CD4-positive, alpha-beta T cell treated with Interleukin-15 for 1 hour (primary cell): ENCODE data around the gene COL4A1.

Experiments
- DNase-seq: peaks from one replicate; pipeline ENCODE4 v3.0.0-alpha.2; 2020

COL4A1 gene

GRCh38 chr13:110271313-110271712, 35.6 kb downstream of the COL4A1 start:
- DNase-seq = no peak

DNA sequence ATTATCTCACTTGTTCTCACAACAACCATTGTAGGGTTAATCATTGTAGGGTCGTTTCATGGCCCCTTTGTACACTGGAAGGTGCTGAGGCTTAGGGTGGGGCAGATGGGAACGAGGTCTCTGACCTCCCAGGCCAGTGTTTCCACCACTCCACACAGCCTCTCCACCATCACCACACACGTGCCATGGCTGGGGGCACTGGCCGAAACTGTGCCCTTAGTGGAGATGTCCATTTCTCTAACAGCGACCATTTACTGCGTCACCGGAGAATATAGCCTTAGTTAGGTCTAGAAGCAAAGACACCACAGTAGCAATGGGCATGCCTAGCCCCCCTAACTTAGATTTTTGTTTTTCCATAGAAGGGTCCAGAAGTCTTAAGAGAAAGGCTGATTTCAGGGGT, 36.5 kb downstream of the COL4A1 start:
- no peak for DNase-seq

DNA sequence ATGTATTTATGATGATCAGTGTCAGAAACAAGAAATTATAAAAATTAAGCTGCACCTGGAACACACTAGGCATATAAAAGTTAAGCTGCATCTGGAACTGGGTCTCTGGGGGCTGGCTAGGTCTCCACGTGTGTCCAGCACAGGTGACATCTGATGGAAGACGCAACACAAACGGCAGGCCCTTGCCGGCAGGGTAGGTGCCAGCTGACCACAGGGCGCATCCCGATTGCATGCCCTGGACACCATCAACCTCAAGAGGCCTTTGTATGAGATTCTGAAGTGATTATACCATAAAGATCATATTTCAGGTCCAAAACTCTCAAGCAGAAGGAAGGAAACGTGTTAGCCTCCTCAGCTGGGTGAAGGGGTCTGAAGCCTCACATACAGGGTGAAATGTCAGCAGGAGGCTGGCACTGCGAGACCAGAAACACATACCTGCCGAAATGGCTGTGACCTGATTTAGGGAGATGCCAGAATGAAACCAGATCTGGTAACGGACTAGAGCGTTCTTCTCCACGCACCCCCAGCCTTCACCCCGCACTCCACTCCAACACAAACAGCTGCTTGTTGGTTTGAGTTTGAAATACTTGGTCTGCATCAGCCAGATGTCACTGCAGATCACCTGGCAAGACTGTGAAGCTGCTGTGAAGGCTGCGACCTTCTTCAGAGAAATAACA, 37.3 kb downstream of the COL4A1 start:
- DNase-seq = no peak

DNA sequence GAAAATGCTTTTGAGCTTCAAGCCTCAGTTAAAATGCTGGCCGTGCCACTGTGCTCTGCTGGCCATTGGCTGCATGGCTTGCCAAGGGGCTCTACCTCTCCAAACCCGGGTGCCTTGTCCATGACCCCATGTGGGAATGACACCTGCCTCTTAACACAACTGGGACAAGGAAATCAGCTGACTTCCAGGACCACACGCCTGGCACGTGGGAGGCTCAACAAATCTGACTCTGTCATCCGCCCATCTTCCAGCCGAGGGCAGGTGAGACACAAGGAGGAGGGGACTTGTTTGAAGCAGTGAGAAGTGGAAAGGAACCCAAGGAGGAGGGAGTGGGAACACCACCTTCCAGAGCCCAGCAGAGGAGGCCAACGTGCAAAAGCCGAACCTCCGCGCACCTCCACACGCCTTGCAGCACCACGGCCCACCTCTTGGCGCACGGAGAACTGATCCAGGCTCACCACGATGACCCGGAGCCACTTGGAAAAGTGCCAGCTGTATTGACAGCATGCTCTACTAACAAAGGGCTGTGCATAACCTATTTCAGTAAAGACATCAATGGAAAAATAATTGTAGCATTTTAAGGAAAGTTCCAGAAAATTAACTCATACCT, 38.3 kb downstream of the COL4A1 start:
- no peak for DNase-seq

- no peak for DNase-seq
These were observed 38.9 kb downstream of the COL4A1 start for GRCh38 chr13:110268061-110268460.

DNA sequence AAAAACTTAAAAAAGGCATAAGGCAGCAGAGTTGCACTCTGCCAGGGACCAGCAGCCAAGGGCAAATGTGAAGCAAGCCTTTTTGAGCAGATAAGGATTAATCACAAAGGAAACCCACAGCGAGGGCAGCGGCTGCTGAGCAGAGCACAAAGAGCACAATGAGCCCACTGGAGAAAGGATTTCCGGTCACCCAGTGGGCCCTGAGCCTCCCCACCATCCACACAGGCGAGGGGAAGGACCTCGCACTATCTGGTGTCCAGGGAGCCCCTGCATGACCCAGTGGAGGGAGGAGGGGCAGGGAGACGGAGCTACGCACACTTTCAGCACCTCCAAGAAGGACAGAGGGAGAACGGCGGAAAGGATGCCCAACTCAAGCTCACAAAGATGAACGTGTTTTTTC, 40.0 kb downstream of the COL4A1 start:
- no peak for DNase-seq

DNA sequence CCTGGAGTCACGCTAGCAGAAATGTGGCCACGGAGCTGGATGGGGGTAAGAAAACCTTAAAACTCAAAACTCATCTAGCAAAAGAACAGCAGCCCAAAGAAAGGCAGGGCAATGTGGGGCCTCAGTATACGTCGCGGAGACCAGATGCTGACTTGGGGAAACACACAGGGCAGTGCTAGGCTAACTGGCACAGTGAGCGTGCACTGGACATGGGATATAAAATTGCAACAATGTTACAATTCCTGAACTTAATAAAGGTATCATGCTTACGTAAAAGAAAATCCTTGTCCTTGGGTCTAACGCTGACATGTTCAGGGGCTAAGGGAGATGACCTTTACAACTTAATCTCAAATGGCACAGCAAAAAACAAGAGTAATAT, 40.5 kb downstream of the COL4A1 start:
- no peak for DNase-seq

DNA sequence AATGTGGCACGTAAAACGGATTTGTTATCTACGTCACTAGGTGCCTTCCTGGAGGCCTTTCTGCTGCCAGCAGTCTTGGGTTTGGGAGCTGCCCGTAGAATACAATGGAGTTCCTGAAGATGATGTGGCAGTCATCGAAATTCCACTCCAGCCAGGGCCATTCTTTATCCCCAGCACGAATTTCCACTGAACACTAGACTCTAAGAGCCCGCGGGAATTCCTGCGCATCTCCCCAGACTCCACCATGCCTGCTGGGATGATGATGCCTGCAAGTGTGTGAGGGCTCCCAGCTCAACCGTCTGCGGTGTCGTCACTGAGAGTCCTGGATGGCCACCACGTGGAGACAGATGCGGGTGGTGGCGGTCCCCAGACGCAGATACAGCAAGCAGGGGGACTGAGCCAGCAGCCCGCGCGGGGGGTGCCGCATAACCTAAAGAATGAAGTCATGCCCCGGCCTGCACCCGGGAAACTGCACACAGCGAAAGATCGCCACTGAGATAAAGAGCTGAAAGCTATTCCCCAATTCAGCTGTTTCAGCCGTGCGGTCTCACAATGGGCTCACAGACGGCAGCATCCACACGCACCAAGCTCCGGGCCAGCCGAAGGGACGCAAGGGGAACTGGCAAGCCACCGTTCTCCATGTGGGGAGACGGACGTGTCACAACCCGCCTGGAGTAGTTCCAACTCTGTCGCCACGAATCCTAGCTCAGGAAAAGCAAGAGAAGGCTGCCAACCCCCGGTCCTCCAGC, 41.1 kb downstream of the COL4A1 start:
- DNase-seq = no peak

DNA sequence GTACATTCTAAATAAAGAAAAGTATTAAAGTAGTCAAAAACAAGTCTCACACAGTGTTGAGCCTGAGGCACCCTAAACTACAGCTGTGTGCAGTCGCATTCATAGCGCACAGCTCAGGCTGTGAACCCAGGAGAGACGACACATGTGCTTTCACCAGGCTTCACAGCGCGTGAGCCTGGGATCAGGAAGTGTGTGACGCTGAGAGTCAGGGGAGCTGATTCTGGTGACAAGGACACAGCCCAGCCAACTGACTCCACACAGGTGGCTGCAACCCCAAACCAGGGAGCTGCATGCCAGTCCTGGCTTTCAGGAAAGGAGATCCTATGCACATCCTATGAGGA, 41.6 kb downstream of the COL4A1 start:
- no peak for DNase-seq

DNA sequence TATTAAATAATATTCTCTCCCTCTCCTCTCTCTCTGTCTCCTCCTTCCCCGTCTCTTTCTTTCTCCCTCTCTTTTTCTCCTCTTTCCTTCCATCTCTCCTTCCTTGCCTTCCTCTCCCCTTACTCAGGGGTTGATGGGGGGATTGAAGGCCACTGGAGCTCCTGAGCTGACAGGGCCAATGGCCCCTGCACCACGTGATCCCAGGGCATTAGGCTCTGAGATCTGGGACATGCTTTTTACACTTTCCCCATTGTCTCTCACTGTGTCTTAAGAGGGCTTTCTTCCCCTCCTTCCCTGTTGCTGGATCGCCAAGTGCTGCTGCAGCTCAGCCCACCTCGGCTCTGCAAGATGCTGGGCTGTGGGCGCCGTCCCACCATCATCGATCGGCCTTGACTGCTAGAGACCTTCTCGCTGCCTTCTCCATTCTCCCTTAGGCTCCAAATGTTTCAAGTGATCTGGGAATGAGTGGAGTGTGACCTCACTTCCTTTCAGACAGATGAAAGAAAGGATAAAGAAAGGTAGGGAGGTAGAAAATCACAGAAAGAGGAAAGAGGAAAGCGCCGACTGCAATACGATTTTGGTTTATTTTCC, 42.2 kb downstream of the COL4A1 start:
- DNase-seq = no peak

- no peak for DNase-seq
These were observed 43.1 kb downstream of the COL4A1 start for GRCh38 chr13:110263888-110264287.

GRCh38 chr13:110263404-110263803, 43.6 kb downstream of the COL4A1 start:
- DNase-seq = no peak

GRCh38 chr13:110262508-110263291, 44.3 kb downstream of the COL4A1 start:
- DNase-seq = no peak

DNA sequence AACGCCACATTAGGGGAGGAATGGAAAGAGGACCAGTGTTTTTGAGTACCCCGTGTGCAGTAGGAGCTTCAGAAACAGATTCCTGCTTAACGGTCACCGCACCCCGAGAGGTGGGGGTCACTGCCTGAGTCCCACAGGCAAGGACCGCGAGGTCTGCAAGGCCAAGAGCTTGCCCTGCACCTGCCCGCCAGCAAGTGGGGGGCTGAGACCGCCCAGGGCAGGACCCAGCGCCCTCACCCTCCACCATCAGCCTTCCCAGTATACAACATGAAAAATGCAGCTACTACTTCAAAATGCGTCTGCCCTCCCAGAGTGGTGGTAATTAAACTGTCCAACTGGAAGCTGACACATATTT, 44.9 kb downstream of the COL4A1 start:
- no peak for DNase-seq

DNA sequence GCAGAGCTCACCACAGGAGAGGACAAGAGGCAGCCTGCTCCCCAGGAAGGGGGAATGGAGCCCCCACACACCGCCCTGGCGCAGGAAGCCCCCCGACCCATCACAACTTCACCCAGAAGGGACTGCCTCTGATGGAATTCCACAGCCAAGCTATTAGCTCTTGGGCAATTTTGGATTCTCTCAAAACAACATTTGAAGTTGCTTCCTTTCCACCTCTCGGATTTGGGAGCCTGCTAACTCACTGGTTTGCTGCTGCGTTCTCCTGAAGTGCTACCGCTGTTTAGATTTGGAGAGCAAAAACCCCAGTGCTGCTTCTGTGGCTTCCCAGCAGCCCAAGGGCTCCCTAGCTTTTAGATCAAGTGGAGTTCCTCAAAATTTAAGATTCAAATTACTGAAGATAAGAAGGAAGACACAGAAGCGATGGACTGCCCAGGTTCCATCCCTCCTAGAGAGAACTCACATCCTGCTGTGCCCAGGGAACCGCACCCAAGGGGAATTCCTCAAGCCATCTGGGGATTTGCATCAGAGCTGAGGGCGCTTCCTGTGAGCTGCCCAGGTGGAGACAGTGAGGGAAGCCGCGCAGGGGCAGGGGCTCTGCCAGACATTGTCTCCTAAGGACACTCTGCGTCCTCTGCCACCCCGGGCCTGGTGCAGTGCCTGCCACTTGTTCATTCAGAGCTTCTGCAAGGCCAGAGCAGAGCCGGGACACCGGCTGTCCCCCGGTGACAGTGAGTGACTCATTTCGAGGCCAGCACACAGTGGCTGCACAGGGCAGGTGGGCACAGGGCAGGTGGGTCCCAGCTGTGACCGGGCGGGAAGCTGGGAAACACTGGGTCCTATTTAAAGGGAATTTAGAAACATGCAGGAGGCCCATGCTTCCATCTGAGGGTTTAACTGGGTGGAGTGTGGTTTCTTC, 45.5 kb downstream of the COL4A1 start:
- no peak for DNase-seq

GRCh38 chr13:110259651-110260050, 47.3 kb downstream of the COL4A1 start:
- no peak for DNase-seq

- DNase-seq = no peak
These were observed 47.9 kb downstream of the COL4A1 start for GRCh38 chr13:110258876-110259631.

DNA sequence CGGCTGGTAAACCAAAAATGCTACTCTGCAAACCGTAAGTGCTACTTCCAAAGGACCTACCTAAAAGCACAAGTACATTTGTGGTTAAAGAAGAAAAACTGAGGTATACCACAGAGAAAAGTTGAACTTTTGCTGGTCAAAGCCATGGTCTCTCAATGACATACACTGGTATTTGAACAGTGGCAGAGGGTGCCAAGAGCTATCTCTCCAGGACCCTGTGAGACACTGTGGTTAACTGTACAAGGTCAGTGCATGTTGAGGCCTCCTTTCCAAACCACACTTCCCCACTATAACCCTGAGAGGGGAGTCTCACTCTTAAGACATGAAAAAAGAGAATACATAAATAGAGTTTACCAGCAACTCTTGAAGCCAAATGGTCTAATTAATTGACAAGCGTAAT, 49.5 kb downstream of the COL4A1 start:
- no peak for DNase-seq

- DNase-seq = no peak
These were observed 50.6 kb downstream of the COL4A1 start for GRCh38 chr13:110256126-110256905.

GRCh38 chr13:110254751-110255553, 52.0 kb downstream of the COL4A1 start:
- DNase-seq = no peak
